Measurements from ENCODE around the gene WHAMM. TPM values are rescaled to one million over a fixed set of nuclear protein-coding genes. Genes with fewer than 3 reads are reported as not detected.
A peak's percentile ranks its signal among the peaks of the same experiment; 100 is the strongest.

WHAMM gene
- total RNA-seq, 1 donor from 2014 or later: 6.3 TPM

DNA sequence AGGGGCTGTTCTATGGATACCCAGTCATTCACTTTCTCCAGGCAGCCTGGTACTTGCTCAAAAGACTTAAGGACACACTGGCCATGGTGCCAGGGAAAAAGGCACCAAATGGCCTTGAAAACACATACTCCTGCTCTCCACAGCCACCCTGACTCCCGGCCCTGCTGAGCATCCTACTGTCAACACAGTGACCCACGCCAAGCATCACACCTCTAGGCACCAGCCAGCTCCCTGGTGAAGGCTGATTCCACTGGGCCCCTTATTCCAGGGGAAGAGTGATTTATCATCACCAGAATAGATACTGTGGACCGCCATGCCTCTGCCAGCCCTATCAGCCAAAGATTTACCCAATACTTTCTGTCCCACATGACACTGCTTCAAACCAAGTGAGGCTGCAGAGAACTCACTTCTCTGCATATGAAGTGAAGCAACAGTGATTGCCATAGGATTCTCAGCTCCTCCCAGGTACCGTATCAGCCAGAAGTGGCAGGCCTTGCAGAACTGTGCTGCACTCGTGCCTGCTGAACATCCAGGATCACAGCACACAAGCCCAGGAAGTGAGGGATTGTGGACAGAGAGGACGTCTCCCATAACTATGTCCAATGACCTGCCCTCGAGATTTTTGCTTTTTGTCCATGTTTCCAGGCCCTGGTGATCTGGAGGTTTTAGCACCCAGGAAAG lies 63.7 kb downstream of the WHAMM start:
- H3K4me3 Mint-ChIP-seq: no peak overlapping the region
- H3K27ac Mint-ChIP-seq (ENCODE audit: unreplicated experiment): no peak overlapping the region
- DNase-seq (ENCODE audit: low read depth, low spot score): no peak
- H3K36me3 Mint-ChIP-seq (ENCODE audit: low read depth): peaks cover 4% of the 10 kb centered on the region
- H3K9me3 Mint-ChIP-seq: no peaks in the 10 kb centered on the region
- no peaks in the 10 kb centered on the region for H3K4me1 Mint-ChIP-seq
- TF ChIP-seq, protein P1, sequence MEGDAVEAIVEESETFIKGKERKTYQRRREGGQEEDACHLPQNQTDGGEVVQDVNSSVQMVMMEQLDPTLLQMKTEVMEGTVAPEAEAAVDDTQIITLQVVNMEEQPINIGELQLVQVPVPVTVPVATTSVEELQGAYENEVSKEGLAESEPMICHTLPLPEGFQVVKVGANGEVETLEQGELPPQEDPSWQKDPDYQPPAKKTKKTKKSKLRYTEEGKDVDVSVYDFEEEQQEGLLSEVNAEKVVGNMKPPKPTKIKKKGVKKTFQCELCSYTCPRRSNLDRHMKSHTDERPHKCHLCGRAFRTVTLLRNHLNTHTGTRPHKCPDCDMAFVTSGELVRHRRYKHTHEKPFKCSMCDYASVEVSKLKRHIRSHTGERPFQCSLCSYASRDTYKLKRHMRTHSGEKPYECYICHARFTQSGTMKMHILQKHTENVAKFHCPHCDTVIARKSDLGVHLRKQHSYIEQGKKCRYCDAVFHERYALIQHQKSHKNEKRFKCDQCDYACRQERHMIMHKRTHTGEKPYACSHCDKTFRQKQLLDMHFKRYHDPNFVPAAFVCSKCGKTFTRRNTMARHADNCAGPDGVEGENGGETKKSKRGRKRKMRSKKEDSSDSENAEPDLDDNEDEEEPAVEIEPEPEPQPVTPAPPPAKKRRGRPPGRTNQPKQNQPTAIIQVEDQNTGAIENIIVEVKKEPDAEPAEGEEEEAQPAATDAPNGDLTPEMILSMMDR (conservative IDR thresholded peaks at IDR 0.05): no peak
- H3K27me3 Mint-ChIP-seq (ENCODE audit: low read depth): no peaks in the 10 kb centered on the region

DNA sequence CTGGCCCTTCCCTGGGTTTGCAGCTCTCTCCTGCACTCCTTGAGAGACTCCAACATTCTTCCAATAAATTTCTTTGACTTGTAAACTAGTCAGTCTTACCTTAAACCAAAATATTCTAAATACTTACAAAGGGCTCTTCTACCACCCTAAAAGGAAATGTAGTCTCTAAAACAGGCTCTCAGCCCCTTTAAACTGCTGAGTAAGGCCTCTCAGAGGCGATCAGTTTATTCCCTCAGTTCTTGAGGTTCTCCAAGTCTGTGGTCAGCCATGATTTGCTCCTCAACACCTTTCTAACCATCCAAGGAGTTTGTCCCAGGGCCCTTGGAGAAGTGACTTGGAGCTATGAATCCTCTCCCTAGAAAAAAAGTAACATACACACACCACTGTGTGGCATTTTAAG lies 64.8 kb downstream of the WHAMM start:
- Mint-ChIP-seq H3K4me3 (no peak overlapping the region), H3K36me3 (ENCODE audit: low read depth) (peaks cover 4% of the 10 kb centered on the region), H3K27me3 (ENCODE audit: low read depth) (no peaks in the 10 kb centered on the region), H3K9me3 (no peaks in the 10 kb centered on the region), H3K4me1 (no peaks in the 10 kb centered on the region), H3K27ac (ENCODE audit: unreplicated experiment) (no peak overlapping the region)
- TF ChIP-seq, protein P1 (conservative IDR thresholded peaks at IDR 0.05): no peak
- DNase-seq (ENCODE audit: low read depth, low spot score): no peak

GRCh38 chr15:82874961-82875360 lies 65.5 kb downstream of the WHAMM start:
- Mint-ChIP-seq H3K36me3 (ENCODE audit: low read depth) (peaks cover 4% of the 10 kb centered on the region), H3K27ac (ENCODE audit: unreplicated experiment) (no peak overlapping the region), H3K27me3 (ENCODE audit: low read depth) (no peaks in the 10 kb centered on the region), H3K9me3 (no peaks in the 10 kb centered on the region), H3K4me3 (no peak overlapping the region), H3K4me1 (no peaks in the 10 kb centered on the region)
- DNase-seq (ENCODE audit: low read depth, low spot score): no peak
- TF ChIP-seq, protein P1 (conservative IDR thresholded peaks at IDR 0.05): no peak

DNA sequence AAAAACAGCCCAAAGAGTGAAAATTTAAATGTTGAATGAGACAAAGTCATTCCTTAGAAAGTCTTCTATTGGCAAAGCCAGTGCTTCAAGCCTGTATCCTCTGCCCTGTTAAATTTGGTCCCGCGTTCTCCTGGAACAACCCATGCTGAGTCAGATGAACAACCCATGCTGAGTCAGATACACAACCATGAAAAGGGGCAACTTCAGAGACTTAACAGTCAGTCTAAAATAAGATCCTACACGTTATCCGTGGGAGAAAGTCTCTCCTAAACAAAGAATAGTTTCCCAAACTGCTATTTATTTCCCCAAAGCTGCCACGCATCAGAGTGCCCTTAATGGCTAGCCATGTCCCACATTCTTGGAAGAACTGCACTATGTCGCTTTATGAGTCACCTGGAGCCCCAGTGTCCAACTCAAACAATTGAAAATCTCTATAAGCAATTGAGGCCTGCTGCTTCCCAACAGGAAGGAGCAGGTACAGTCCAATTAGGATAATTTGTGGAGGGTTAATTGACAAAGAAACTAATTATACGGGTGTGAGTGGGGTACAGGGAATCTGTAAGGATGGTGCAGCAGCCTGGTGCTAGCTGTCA lies 66.1 kb downstream of the WHAMM start:
- DNase-seq (ENCODE audit: low read depth, low spot score): no peak
- TF ChIP-seq, protein P1 (conservative IDR thresholded peaks at IDR 0.05): no peak
- no peak overlapping the region for H3K27ac Mint-ChIP-seq (ENCODE audit: unreplicated experiment)
- no peak overlapping the region for H3K4me3 Mint-ChIP-seq
- peaks cover 4% of the 10 kb centered on the region for H3K36me3 Mint-ChIP-seq (ENCODE audit: low read depth)
- no peaks in the 10 kb centered on the region for H3K9me3 Mint-ChIP-seq
- no peaks in the 10 kb centered on the region for H3K27me3 Mint-ChIP-seq (ENCODE audit: low read depth)
- H3K4me1 Mint-ChIP-seq: no peaks in the 10 kb centered on the region

DNA sequence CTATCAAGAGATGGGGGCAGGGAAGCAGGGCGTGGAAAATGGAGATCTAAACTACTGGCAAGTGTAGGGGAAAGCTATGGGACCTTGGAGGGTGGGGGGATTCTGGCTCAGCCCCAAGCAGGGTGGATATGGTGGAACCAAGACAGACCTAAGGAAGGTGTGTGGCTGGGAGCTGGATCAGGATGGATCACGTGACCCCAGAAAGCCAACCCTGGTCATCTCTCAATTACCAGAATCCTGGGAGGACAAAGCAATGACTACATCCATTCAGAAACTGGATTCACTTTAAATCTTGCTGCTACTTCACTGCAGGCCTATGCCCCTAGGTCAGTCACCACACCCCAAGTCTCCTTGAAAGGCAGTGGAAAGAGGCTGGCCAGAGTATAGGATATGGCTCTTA lies 68.4 kb downstream of the WHAMM start:
- Mint-ChIP-seq H3K4me3 (no peak overlapping the region), H3K27ac (ENCODE audit: unreplicated experiment) (peak overlapping the region; percentile 20), H3K36me3 (ENCODE audit: low read depth) (peaks cover 4% of the 10 kb centered on the region), H3K27me3 (ENCODE audit: low read depth) (no peaks in the 10 kb centered on the region), H3K9me3 (no peaks in the 10 kb centered on the region), H3K4me1 (no peaks in the 10 kb centered on the region)
- DNase-seq (ENCODE audit: low read depth, low spot score): no peak
- TF ChIP-seq, protein P1 (conservative IDR thresholded peaks at IDR 0.05): no peak
